Fibroblast of mammary gland (primary cell): ENCODE measurements around the gene ART5.
A peak's percentile ranks its signal among the peaks of the same experiment; 100 is the strongest.

Experiments used
- DNase-seq: peaks from one replicate; pipeline ENCODE4 v3.0.0-alpha.2; 2010; ENCODE audit warnings: low read depth
- H3K4me3 ChIP-seq: 2 replicates; pipeline ENCODE4 v1.5.1; 2011; ENCODE audit warnings: low read depth, mild to moderate bottlenecking, low read length, moderate library complexity; ENCODE audit not compliant: control insufficient read depth
- TF ChIP-seq, protein P1 (sequence below): conservative IDR thresholded peaks from 2 replicates; pipeline ENCODE4 v1.5.1; 2011; ENCODE audit warnings: low read depth, low read length, inconsistent platforms; ENCODE audit not compliant: control insufficient read depth, insufficient read depth

The ART5 gene

DNA sequence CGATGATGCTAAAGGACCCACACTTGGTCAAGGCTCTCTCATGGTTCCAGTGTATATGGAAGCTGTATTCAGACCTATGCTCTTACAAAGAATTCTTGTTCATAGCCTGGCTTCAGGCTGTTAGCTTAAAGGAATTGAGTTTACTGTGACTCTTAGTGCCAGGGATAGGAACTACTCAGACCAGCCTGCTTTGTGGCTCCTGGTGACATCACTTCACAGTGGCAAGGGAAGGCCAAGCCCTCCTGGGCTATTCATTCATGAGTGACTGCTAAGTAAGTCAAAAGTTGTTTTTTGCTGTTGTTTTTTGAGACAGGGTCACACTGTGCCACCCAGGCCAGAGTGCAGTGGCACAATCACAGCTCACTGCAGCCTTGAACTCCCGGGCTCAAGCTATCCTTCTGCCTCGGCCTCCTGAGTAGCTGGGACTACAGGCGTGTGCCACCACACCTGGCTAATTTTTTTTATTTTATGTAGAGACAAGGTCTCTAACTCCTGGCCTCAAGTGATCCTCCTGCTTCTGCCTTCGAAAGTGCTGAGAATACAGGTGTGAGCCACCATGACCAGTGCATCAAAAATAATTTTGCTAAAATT lies 9.6 kb downstream of the ART5 start:
- TF ChIP-seq, protein P1, sequence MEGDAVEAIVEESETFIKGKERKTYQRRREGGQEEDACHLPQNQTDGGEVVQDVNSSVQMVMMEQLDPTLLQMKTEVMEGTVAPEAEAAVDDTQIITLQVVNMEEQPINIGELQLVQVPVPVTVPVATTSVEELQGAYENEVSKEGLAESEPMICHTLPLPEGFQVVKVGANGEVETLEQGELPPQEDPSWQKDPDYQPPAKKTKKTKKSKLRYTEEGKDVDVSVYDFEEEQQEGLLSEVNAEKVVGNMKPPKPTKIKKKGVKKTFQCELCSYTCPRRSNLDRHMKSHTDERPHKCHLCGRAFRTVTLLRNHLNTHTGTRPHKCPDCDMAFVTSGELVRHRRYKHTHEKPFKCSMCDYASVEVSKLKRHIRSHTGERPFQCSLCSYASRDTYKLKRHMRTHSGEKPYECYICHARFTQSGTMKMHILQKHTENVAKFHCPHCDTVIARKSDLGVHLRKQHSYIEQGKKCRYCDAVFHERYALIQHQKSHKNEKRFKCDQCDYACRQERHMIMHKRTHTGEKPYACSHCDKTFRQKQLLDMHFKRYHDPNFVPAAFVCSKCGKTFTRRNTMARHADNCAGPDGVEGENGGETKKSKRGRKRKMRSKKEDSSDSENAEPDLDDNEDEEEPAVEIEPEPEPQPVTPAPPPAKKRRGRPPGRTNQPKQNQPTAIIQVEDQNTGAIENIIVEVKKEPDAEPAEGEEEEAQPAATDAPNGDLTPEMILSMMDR = no peak
- DNase-seq = no peak
- no peak overlapping the region for H3K4me3 ChIP-seq

GRCh38 chr11:3631331-3631730 lies 10.5 kb downstream of the ART5 start:
- DNase-seq = peak; percentile 26

GRCh38 chr11:3627291-3627690 lies 14.5 kb downstream of the ART5 start:
- DNase-seq = peak; percentile 82
- H3K4me3 ChIP-seq = no peak overlapping the region
- TF ChIP-seq, protein P1 = no peak

More at GRCh38 chr11:3631331-3631730, 10.5 kb downstream of the ART5 start:
- H3K4me3 ChIP-seq = no peak overlapping the region
- TF ChIP-seq, protein P1 = no peak

GRCh38 chr11:3626250-3626960 lies 15.4 kb downstream of the ART5 start:
- DNase-seq = no peak
- TF ChIP-seq, protein P1 = no peak
- H3K4me3 ChIP-seq = no peak overlapping the region

DNA sequence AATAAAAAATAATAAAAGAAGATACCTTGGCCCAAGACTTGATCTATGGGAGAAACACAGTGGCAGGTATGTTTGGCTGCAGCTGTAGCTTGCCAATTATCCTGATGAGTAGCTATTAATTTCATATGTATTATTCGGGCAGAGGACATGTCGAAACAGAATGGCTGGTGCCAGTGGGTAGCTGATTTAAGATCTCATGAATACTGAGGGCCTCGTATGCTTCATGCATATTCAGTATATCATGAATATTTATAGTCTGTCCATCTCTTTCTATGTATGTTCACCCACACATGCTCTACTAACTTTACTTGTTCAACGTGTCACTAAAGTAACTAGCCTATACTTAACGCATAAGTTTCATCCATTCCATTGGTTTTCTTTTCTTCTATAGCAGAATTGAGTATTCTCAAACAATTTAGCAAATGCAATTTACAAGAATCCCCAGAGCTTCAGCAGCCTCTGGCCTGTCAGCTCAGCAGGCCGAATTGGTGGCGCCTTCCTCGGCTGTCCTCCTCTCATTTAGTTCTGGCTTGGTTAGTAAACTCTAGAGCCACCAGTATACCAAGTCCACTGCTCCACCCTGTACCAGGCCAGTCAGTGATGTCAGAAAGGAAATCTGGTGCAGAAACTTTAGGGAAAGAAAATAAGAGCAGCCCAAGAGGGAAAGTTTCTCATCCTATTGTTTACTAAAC lies 17.9 kb downstream of the ART5 start:
- TF ChIP-seq, protein P1 = no peak
- no peak for DNase-seq
- H3K4me3 ChIP-seq = no peak overlapping the region

- DNase-seq = no peak
- TF ChIP-seq, protein P1 = no peak
- no peak overlapping the region for H3K4me3 ChIP-seq
Measured at GRCh38 chr11:3623121-3623520, 18.7 kb downstream of the ART5 start.
